ENCODE results near the gene PIAS1. TPM values are rescaled to one million over a fixed set of nuclear protein-coding genes. Genes with fewer than 3 reads are reported as not detected.
"Not testable (repeated sequence)": the region's sequence is repeated elsewhere in the genome, so short reads cannot be mapped to it uniquely, and the experiment has no call there.

Gene PIAS1
- total RNA-seq, 1 donor from 2014 or later, result 54.5 TPM

GRCh38 chr15:68114840-68115239 is 60.7 kb downstream of the PIAS1 start:
- DNase-seq (ENCODE audit: low spot score), result no peak

DNA sequence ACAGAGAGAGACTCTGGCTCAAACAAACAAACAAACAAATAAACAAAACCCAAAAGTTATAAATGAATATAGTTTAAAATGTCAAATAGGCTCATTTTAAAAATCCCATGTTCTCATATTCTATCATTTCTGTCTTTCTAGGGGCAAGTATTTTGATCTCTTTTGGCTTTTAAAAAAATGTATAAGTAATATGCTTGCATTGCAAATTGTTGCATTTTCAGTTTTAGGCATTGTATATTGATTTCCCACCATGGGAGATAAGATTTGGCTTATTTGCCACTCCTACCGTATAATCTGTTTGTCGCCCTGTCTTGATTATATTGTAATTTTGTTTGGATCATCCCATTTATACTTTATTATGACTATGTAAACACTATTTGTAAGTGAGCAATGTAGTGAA is 70.6 kb downstream of the PIAS1 start:
- DNase-seq (ENCODE audit: low spot score), result no peak

GRCh38 chr15:68126396-68126795 is 72.3 kb downstream of the PIAS1 start:
- no peak for DNase-seq (ENCODE audit: low spot score)

DNA sequence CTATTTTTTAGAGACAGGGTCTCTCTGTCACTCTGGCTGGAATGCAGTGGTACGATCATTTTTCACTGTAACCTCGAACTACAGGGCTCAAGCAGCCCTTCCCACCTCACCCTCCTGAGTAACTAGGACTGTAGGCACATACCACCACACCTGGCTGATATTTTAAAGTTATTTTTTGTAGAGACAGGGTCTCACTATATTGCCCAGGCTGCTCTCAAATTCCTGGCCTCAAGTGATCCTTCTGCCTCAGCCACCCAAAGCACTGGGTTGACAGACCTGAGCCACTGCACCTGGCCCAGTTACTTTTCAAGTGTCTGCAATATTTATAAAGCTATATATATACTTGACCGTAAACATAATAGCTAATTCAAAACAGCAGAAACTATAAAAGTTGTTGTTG is 75.0 kb downstream of the PIAS1 start:
- DNase-seq (ENCODE audit: low spot score), result no peak

DNA sequence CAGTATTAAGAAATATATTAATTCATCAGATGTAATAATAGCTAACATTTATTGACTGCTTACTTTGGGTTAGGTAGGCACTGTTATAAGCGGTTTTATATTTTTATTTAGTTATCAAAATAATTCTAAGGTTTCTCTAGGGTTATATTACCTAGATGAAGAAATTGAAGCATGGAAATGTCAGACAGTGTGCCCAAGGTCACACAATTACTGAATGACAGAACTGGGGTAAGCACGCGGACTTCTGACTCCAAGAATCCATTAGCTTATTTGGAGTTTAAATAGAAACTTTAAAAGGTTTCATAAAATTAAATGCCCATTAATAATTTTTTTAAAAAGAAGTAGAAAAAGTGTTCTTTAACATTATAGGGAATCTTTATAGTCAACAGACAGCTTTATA is 76.7 kb downstream of the PIAS1 start:
- no peak for DNase-seq (ENCODE audit: low spot score)

GRCh38 chr15:68137096-68137495 is 83.0 kb downstream of the PIAS1 start:
- no peak for DNase-seq (ENCODE audit: low spot score)

DNA sequence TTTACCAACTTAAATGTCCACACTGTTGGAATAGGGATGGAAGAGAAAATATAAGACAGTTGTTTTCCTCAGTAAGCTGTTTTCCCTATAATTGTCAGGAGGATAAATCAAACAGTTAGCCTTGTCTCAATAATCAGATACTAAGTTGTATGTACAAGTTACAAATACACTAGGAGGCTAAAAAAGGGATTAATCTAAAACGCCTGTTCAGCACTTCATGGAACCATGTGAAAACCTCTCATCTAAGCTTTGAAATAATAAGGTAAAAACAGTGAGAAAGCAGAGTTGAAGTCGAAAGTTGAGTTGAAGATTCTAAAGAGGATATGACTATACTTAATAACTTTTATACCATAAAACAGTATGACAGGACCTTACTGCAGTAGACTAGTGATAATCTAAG is 89.0 kb downstream of the PIAS1 start:
- no peak for DNase-seq (ENCODE audit: low spot score)

- DNase-seq (ENCODE audit: low spot score), result no peak
These were observed 89.7 kb downstream of the PIAS1 start for GRCh38 chr15:68143785-68144184.

DNA sequence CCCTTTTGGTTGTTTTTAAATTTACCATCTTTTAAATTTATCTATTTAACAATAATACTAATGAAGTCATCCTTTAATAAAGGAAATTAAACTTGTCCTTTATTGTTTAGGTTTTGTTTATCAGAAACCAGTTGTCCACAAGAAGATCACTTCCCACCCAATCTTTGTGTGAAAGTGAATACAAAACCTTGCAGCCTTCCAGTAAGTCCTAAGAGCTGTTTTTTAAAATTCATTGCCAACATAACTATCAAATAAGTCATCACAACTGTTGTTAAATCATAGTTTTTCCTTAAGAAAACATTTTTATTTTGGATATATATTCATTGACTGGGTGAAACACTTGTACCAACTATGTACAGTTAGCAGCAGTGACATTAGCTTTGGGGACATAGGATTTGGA is 91.6 kb downstream of the PIAS1 start:
- no peak for DNase-seq (ENCODE audit: low spot score)

- DNase-seq (ENCODE audit: low spot score), result no peak
These were observed 93.9 kb downstream of the PIAS1 start for GRCh38 chr15:68148039-68148438.

GRCh38 chr15:68149059-68149458 is 94.9 kb downstream of the PIAS1 start:
- no peak for DNase-seq (ENCODE audit: low spot score)

GRCh38 chr15:68150187-68150586 is 96.1 kb downstream of the PIAS1 start:
- no peak for DNase-seq (ENCODE audit: low spot score)

GRCh38 chr15:68151277-68151676 is 97.2 kb downstream of the PIAS1 start:
- no peak for DNase-seq (ENCODE audit: low spot score)

DNA sequence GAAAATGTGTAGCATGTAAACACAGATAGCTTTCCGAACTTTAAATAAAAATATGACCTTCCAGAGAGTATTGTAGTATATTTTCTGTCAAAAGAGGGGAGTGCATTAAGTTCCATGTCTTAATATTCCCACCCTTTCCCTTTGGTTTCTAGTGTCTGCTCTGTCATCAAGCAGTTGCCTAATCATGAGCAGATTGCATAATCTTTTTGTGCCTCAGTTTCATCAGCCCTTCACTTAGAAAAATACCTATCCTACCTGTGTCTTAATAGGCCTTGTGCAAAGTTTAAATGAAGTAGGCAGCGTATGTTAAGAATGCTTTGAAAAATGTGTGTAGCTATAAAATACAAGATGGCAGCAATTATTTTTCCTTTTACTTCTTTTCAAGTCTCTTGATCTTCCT is 98.2 kb downstream of the PIAS1 start:
- no peak for DNase-seq (ENCODE audit: low spot score)

- DNase-seq (ENCODE audit: low spot score), result peak; percentile 56
These were observed 100.9 kb downstream of the PIAS1 start for GRCh38 chr15:68154923-68155559.

DNA sequence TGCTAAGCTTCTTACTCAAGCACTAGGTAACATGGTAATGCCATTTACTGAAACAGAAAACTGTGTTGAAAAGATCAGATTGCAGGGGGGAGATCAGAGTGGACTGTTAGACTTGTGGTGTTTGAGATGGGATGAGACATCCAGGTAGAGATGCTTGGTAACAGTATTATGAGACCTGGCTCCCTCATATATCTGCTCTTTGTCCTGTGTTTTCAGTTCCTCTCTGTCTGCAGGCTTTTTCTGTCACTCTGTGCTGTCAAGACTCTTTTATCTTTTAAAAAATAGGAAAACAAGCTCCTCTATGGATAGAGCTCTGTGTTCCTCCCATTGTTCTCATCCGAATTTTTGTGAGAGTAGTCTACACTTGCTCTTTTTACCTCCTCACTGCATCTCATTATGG is 103.0 kb downstream of the PIAS1 start:
- no peak for DNase-seq (ENCODE audit: low spot score)

- no peak for DNase-seq (ENCODE audit: low spot score)
These were observed 104.0 kb downstream of the PIAS1 start for GRCh38 chr15:68158046-68158628.

DNA sequence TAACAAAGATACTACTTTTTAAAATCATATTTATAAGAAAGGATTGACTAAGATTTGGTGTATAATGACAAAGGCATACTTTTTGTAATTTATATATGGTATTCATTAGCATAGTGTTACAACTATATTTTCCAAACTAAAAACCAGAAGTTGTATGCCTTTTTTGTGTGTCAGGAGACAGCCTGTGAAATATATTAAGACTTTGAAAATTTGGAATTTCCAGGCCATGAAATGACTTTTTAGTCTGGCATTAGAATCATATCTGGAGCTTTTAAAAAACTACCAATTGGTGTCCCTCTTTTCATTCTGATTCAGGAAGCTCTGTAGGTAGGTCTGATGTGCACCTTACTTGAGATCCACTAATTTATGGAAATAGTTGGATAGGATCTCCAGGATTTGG is 109.1 kb downstream of the PIAS1 start:
- no peak for DNase-seq (ENCODE audit: low spot score)

- no peak for DNase-seq (ENCODE audit: low spot score)
These were observed 112.7 kb downstream of the PIAS1 start for GRCh38 chr15:68166847-68167246.

GRCh38 chr15:68172037-68172436 is 117.9 kb downstream of the PIAS1 start:
- DNase-seq (ENCODE audit: low spot score), result not testable (repeated sequence)

GRCh38 chr15:68173119-68173518 is 119.0 kb downstream of the PIAS1 start:
- DNase-seq (ENCODE audit: low spot score), result no peak

DNA sequence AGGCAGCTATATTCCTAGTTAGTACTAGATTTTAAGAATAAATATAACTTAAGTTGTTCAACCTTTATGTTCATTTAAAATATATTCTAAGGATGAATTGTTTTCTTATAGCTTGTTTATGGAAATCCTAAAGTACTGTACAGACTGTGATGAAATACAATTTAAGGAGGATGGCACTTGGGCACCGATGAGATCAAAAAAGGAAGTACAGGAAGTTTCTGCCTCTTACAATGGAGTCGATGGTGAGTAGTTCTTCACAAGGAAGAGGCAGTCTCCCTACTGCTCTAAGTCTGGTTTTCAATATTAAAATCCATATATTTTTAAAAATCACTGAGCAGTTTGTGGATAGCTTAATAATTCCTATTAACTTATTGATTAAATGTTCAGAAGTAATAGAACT is 121.4 kb downstream of the PIAS1 start:
- DNase-seq (ENCODE audit: low spot score), result no peak

GRCh38 chr15:68176601-68177000 is 122.5 kb downstream of the PIAS1 start:
- DNase-seq (ENCODE audit: low spot score), result no peak

DNA sequence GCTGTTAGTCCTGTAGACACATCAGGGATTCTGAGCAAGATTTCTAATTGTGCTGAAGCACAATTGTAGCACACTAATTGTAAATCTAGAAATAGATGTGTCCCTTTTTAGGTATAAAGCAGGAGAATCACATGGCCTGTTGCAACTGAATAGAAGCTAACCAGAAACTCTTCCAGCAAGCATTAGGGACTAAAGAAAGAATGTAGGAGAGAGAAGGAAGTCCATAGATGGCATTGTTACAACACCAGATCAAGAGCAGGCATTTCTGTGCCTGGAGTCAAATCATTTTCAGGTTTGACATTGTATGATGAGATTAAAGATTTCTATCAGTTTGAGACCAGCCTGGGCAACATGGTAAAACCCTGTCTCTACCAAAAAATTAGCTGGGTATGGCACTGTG is 123.6 kb downstream of the PIAS1 start:
- no peak for DNase-seq (ENCODE audit: low spot score)
